ENCODE results near the gene APOE. TPM values are rescaled to one million over a fixed set of nuclear protein-coding genes. Genes with fewer than 3 reads are reported as not detected.
"Not testable (repeated sequence)": the region's sequence is repeated elsewhere in the genome, so short reads cannot be mapped to it uniquely, and the experiment has no call there.

APOE gene
- total and polyA plus RNA-seq, 2 of the 13 experiments (the other 11 are each of a cell fraction or from before 2014, with no cell fraction given): 1,328 to 1,470 TPM

DNA sequence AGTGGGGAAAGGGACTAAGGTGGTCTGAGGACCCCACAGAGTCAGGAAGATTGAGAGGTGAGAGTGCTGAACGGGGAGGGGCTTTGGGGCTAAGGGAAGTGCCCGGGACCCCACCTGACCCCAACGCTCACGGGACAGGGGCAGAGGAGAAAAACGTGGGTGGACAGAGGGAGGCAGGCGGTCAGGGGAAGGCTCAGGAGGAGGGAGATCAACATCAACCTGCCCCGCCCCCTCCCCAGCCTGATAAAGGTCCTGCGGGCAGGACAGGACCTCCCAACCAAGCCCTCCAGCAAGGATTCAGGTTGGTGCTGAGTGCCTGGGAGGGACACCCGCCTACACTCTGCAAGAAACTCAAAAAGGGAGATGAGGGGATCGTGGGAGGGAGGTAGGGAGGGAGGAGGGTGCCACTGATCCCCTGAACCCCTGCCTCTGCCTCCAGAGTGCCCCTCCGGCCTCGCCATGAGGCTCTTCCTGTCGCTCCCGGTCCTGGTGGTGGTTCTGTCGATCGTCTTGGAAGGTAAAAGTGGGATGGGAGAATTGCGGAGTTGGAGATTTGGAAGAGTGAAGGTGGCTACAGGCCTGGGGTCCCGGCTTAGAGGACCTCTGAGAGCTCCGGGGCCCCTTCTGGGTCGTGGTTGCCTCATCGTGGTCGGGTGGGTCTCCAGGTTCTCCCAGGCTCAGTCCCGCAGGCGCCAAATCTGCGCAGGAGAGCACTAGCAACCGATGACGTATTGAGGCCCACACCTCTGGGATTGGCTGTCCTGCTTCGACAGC, 9.0 kb downstream of the APOE start, which contains the start of gene APOC1 (continued):
- TF ChIP-seq ZNF20 (CRISPR knock-in tag; IDR thresholded peaks at IDR 0.05) (0 out of 2 replicates have a peak, but pooled peaks have one; percentile 40), KDM2A (CRISPR knock-in tag; IDR thresholded peaks at IDR 0.05; ENCODE audit: borderline replicate concordance, low read depth) (peak; percentile 18; the same call in 1 of the 2 replicates), RXRA (CRISPR knock-in tag; IDR thresholded peaks at IDR 0.05) (peak; percentile 70; the same call in 1 of the 2 replicates), ZNF781 (CRISPR knock-in tag; IDR thresholded peaks at IDR 0.05; ENCODE audit: borderline replicate concordance, not compliant biosample characterization) (peak; percentile 15), MED13 (CRISPR knock-in tag; IDR thresholded peaks at IDR 0.05) (peak; percentile 24; the same call in 1 of the 2 replicates), TBX2 (CRISPR knock-in tag; IDR thresholded peaks at IDR 0.05; ENCODE audit: borderline replicate concordance) (0 out of 2 replicates have a peak, but pooled peaks have one; percentile 32), RXRB (CRISPR knock-in tag; IDR thresholded peaks at IDR 0.05; ENCODE audit: borderline replicate concordance) (peak; percentile 37), POLR2G (IDR thresholded peaks at IDR 0.05; ENCODE audit: low read depth, low read length) (peak; percentile 91), ZNF724P (CRISPR knock-in tag; IDR thresholded peaks at IDR 0.05; ENCODE audit: borderline replicate concordance) (peak; percentile 27; the same call in 1 of the 2 replicates), SPEN (CRISPR knock-in tag; IDR thresholded peaks at IDR 0.05; ENCODE audit: low read depth) (peak; percentile 58; the same call in 1 of the 2 replicates), CEBPG (CRISPR knock-in tag; IDR thresholded peaks at IDR 0.05) (peak; percentile 60), HNRNPL (IDR thresholded peaks at IDR 0.05; ENCODE audit: low read depth, low read length) (peak; percentile 78), ZNF776 (CRISPR knock-in tag; IDR thresholded peaks at IDR 0.05) (0 out of 2 replicates have a peak, but pooled peaks have one; percentile 63), SIN3A (IDR thresholded peaks at IDR 0.05; ENCODE audit: borderline replicate concordance, low read depth, low read length) (peak; percentile 46; the same call in 1 of the 2 replicates)
- TF ChIP-seq, protein P1, sequence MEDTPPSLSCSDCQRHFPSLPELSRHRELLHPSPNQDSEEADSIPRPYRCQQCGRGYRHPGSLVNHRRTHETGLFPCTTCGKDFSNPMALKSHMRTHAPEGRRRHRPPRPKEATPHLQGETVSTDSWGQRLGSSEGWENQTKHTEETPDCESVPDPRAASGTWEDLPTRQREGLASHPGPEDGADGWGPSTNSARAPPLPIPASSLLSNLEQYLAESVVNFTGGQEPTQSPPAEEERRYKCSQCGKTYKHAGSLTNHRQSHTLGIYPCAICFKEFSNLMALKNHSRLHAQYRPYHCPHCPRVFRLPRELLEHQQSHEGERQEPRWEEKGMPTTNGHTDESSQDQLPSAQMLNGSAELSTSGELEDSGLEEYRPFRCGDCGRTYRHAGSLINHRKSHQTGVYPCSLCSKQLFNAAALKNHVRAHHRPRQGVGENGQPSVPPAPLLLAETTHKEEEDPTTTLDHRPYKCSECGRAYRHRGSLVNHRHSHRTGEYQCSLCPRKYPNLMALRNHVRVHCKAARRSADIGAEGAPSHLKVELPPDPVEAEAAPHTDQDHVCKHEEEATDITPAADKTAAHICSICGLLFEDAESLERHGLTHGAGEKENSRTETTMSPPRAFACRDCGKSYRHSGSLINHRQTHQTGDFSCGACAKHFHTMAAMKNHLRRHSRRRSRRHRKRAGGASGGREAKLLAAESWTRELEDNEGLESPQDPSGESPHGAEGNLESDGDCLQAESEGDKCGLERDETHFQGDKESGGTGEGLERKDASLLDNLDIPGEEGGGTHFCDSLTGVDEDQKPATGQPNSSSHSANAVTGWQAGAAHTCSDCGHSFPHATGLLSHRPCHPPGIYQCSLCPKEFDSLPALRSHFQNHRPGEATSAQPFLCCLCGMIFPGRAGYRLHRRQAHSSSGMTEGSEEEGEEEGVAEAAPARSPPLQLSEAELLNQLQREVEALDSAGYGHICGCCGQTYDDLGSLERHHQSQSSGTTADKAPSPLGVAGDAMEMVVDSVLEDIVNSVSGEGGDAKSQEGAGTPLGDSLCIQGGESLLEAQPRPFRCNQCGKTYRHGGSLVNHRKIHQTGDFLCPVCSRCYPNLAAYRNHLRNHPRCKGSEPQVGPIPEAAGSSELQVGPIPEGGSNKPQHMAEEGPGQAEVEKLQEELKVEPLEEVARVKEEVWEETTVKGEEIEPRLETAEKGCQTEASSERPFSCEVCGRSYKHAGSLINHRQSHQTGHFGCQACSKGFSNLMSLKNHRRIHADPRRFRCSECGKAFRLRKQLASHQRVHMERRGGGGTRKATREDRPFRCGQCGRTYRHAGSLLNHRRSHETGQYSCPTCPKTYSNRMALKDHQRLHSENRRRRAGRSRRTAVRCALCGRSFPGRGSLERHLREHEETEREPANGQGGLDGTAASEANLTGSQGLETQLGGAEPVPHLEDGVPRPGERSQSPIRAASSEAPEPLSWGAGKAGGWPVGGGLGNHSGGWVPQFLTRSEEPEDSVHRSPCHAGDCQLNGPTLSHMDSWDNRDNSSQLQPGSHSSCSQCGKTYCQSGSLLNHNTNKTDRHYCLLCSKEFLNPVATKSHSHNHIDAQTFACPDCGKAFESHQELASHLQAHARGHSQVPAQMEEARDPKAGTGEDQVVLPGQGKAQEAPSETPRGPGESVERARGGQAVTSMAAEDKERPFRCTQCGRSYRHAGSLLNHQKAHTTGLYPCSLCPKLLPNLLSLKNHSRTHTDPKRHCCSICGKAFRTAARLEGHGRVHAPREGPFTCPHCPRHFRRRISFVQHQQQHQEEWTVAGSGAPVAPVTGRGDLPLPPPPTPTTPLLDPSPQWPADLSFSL (CRISPR knock-in tag; IDR thresholded peaks at IDR 0.05): 0 out of 2 replicates have a peak, but pooled peaks have one; percentile 43
- TF ChIP-seq, protein P2, sequence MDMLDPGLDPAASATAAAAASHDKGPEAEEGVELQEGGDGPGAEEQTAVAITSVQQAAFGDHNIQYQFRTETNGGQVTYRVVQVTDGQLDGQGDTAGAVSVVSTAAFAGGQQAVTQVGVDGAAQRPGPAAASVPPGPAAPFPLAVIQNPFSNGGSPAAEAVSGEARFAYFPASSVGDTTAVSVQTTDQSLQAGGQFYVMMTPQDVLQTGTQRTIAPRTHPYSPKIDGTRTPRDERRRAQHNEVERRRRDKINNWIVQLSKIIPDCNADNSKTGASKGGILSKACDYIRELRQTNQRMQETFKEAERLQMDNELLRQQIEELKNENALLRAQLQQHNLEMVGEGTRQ (IDR thresholded peaks at IDR 0.05; ENCODE audit: low read depth, low read length): not testable (repeated sequence)
- TF ChIP-seq, protein P2 (CRISPR knock-in tag; IDR thresholded peaks at IDR 0.05; ENCODE audit: borderline replicate concordance): 0 out of 2 replicates have a peak, but pooled peaks have one; percentile 26
- TF ChIP-seq, protein P3, sequence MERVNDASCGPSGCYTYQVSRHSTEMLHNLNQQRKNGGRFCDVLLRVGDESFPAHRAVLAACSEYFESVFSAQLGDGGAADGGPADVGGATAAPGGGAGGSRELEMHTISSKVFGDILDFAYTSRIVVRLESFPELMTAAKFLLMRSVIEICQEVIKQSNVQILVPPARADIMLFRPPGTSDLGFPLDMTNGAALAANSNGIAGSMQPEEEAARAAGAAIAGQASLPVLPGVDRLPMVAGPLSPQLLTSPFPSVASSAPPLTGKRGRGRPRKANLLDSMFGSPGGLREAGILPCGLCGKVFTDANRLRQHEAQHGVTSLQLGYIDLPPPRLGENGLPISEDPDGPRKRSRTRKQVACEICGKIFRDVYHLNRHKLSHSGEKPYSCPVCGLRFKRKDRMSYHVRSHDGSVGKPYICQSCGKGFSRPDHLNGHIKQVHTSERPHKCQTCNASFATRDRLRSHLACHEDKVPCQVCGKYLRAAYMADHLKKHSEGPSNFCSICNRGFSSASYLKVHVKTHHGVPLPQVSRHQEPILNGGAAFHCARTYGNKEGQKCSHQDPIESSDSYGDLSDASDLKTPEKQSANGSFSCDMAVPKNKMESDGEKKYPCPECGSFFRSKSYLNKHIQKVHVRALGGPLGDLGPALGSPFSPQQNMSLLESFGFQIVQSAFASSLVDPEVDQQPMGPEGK (CRISPR knock-in tag; IDR thresholded peaks at IDR 0.05): 0 out of 2 replicates have a peak, but pooled peaks have one; percentile 54

Measured in HepG2 (cell line).